Neural progenitor cell (in vitro differentiated cells): Measurements from ENCODE around the gene PVR. TPM values are rescaled to one million over a fixed set of nuclear protein-coding genes. Genes with fewer than 3 reads are reported as not detected.

ENCODE experiments used
- DNase-seq: peaks from one replicate; pipeline ENCODE4 v3.0.0-alpha.2; 2016; ENCODE audit warnings: low spot score
- H2AFZ ChIP-seq: fragments of 200-600 bp; sonication (generic); replicated peaks from 2 replicates; pipeline ENCODE4 v1.6.1; 2016; ENCODE audit warnings: antibody characterized with exemption
- H3F3A ChIP-seq: fragments of 200-600 bp; sonication (generic); 2 replicates; pipeline ENCODE4 v1.6.1; 2016; ENCODE audit warnings: antibody characterized with exemption, low read depth
- H3K27ac ChIP-seq: fragments of 200-600 bp; sonication (generic); 2 replicates; pipeline ENCODE4 v1.5.1; 2016; ENCODE audit warnings: mild to moderate bottlenecking
- H3K27me3 ChIP-seq: fragments of 200-600 bp; sonication (generic); 2 replicates; pipeline ENCODE4 v1.6.1; 2016; ENCODE audit warnings: mild to moderate bottlenecking, moderate library complexity
- H3K36me3 ChIP-seq: fragments of 200-600 bp; sonication (generic); 2 replicates; pipeline ENCODE4 v1.5.1; 2016
- H3K4me1 ChIP-seq: fragments of 200-600 bp; sonication (generic); 2 replicates; pipeline ENCODE4 v1.6.1; 2016; ENCODE audit warnings: mixed run types
- H3K4me2 ChIP-seq: fragments of 200-600 bp; sonication (generic); 2 replicates; pipeline ENCODE4 v1.6.1; 2016
- H3K4me3 ChIP-seq: fragments of 200-600 bp; sonication (generic); 2 replicates; pipeline ENCODE4 v1.5.1; 2016
- H3K79me2 ChIP-seq: fragments of 200-600 bp; sonication (generic); 2 replicates; pipeline ENCODE4 v1.6.1; 2016; ENCODE audit warnings: low read depth
- H3K9ac ChIP-seq: fragments of 200-600 bp; sonication (generic); 2 replicates; pipeline ENCODE4 v1.6.1; 2016
- H3K9me3 ChIP-seq: fragments of 200-600 bp; sonication (generic); 2 replicates; pipeline ENCODE4 v1.5.1; 2016; ENCODE audit warnings: low read depth
- H4K20me1 ChIP-seq: fragments of 200-600 bp; sonication (generic); 2 replicates; pipeline ENCODE4 v1.6.1; 2016; ENCODE audit warnings: low read depth
- H3K27ac Mint-ChIP-seq: 3 replicates; pipeline ENCODE4 v1.8.0; 2021; ENCODE audit warnings: mixed read lengths
- H3K27me3 Mint-ChIP-seq: 2 replicates; pipeline ENCODE4 v1.8.0; 2022; ENCODE audit warnings: low read depth, mild to moderate bottlenecking, inconsistent platforms, moderate library complexity, mixed read lengths; ENCODE audit not compliant: insufficient read depth
- H3K36me3 Mint-ChIP-seq: 3 replicates; pipeline ENCODE4 v1.8.0; 2021; ENCODE audit warnings: mixed read lengths
- H3K4me1 Mint-ChIP-seq: 3 replicates; pipeline ENCODE4 v1.8.0; 2021; ENCODE audit warnings: mixed read lengths
- H3K4me3 Mint-ChIP-seq: 3 replicates; pipeline ENCODE4 v1.8.0; 2021; ENCODE audit warnings: mild to moderate bottlenecking, moderate library complexity, mixed read lengths
- H3K9me3 Mint-ChIP-seq: 3 replicates; pipeline ENCODE4 v1.8.0; 2020; ENCODE audit warnings: mixed read lengths
- CTCF ChIP-seq: fragments of 200-600 bp; sonication (generic); IDR thresholded peaks from 2 replicates; pipeline ENCODE4 v1.5.1; 2017; ENCODE audit warnings: antibody characterized with exemption, mild to moderate bottlenecking
- EZH2 ChIP-seq: fragments of 200-600 bp; sonication (generic); IDR thresholded peaks from 2 replicates; pipeline ENCODE4 v1.6.1; 2017; ENCODE audit warnings: antibody characterized with exemption, mild to moderate bottlenecking, moderate library complexity
- EZH2phosphoT487 ChIP-seq: fragments of 200-600 bp; sonication (generic); IDR thresholded peaks from 2 replicates; pipeline ENCODE4 v1.6.1; 2017; ENCODE audit warnings: antibody characterized with exemption
- total RNA-seq: library from RNA; depleted of rRNA; stranded (reverse); fragments of >200 nt; gene quantifications from 2 replicates; pipeline ENCODE4 v1.2.3, GENCODE V29; 2015; ENCODE audit warnings: low replicate concordance

PVR gene
- total RNA-seq, 1 donor from 2014 or later = 4.4 TPM

DNA sequence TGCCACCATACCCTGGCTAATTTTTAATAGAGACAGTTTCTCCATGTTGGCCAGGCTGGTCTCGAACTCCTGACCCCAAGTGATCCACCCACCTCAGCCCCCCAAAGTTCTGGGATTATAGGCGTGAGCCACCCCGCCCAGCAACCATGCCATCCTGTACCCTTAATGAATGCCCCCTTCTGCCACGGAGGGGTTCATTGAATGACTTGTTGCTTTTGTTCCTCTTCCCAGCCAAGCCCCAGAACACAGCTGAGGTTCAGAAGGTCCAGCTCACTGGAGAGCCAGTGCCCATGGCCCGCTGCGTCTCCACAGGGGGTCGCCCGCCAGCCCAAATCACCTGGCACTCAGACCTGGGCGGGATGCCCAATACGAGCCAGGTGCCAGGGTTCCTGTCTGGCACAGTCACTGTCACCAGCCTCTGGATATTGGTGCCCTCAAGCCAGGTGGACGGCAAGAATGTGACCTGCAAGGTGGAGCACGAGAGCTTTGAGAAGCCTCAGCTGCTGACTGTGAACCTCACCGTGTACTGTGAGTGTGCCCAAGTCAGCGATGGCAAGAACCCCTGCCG lies 6.0 kb downstream of the PVR start:
- H3K27ac Mint-ChIP-seq = no peak overlapping the region
- H3K27me3 ChIP-seq = no peaks in the 10 kb centered on the region
- peaks cover 4% of the 10 kb centered on the region for H3K27me3 Mint-ChIP-seq
- H3K9me3 ChIP-seq = no peaks in the 10 kb centered on the region
- no peak overlapping the region for H3K4me3 ChIP-seq
- no peak overlapping the region for H3K4me3 Mint-ChIP-seq
- no peaks in the 10 kb centered on the region for H3K79me2 ChIP-seq
- no peak for DNase-seq
- H3K4me1 Mint-ChIP-seq = no peaks in the 10 kb centered on the region
- H3K9me3 Mint-ChIP-seq = no peaks in the 10 kb centered on the region
- no peak overlapping the region for H3K27ac ChIP-seq
- H3K4me2 ChIP-seq = no peak overlapping the region
- no peak overlapping the region for H2AFZ ChIP-seq
- H3F3A ChIP-seq = peaks cover 6% of the 10 kb centered on the region
- H4K20me1 ChIP-seq = peaks cover 12% of the 10 kb centered on the region
- TF ChIP-seq EZH2phosphoT487 (no peak), EZH2 (no peak), CTCF (no peak)
- H3K36me3 Mint-ChIP-seq = peaks cover 13% of the 10 kb centered on the region
- no peak overlapping the region for H3K9ac ChIP-seq
- no peaks in the 10 kb centered on the region for H3K4me1 ChIP-seq
- H3K36me3 ChIP-seq = no peaks in the 10 kb centered on the region

DNA sequence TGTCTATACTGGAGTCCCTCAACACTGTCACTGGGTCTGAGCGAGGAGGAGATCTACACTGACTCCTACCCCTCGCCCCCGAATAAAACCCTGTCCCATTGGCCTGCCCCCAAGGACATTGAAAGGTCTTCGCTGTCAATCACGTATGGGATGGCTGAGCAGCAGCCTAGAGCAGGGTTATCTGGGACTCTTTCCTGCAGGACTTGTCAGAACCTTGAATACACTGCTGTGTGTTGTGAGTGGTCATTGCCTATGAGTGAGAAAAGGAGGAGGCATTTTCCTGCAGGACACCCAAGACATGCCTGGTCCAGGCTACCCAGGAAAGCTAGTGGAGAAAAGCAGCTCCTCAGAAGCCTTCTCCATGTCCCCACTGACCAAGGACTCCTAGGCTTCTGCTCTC lies 9.6 kb downstream of the PVR start:
- Mint-ChIP-seq H3K4me3 (no peak overlapping the region), H3K4me1 (no peaks in the 10 kb centered on the region), H3K27ac (no peak overlapping the region), H3K27me3 (peaks cover 8% of the 10 kb centered on the region), H3K9me3 (no peaks in the 10 kb centered on the region), H3K36me3 (peaks cover 21% of the 10 kb centered on the region)
- no peak overlapping the region for H3K27ac ChIP-seq
- no peak overlapping the region for H3K4me3 ChIP-seq
- H3K4me2 ChIP-seq = no peak overlapping the region
- TF ChIP-seq EZH2 (no peak), EZH2phosphoT487 (no peak), CTCF (no peak)
- H3K79me2 ChIP-seq = no peaks in the 10 kb centered on the region
- no peak overlapping the region for H3K9ac ChIP-seq
- no peaks in the 10 kb centered on the region for H4K20me1 ChIP-seq
- H3K27me3 ChIP-seq = no peaks in the 10 kb centered on the region
- no peaks in the 10 kb centered on the region for H3K4me1 ChIP-seq
- no peaks in the 10 kb centered on the region for H3F3A ChIP-seq
- no peak for DNase-seq
- H2AFZ ChIP-seq = no peak overlapping the region
- H3K9me3 ChIP-seq = no peaks in the 10 kb centered on the region
- H3K36me3 ChIP-seq = no peaks in the 10 kb centered on the region

- Histone ChIP-seq H3K9me3 (no peaks in the 10 kb centered on the region), H2AFZ (no peak overlapping the region), H4K20me1 (no peaks in the 10 kb centered on the region), H3F3A (no peaks in the 10 kb centered on the region), H3K4me2 (no peak overlapping the region), H3K27me3 (no peaks in the 10 kb centered on the region), H3K4me1 (no peaks in the 10 kb centered on the region), H3K36me3 (no peaks in the 10 kb centered on the region), H3K27ac (no peak overlapping the region), H3K79me2 (no peaks in the 10 kb centered on the region), H3K4me3 (no peak overlapping the region), H3K9ac (no peak overlapping the region)
- peak; percentile 80 for DNase-seq
- no peak overlapping the region for H3K27ac Mint-ChIP-seq
- no peak overlapping the region for H3K4me3 Mint-ChIP-seq
- no peaks in the 10 kb centered on the region for H3K9me3 Mint-ChIP-seq
- TF ChIP-seq CTCF = peak; percentile 64
- no peak for TF ChIP-seq EZH2
- H3K4me1 Mint-ChIP-seq = no peaks in the 10 kb centered on the region
- H3K27me3 Mint-ChIP-seq = peaks cover 6% of the 10 kb centered on the region
- H3K36me3 Mint-ChIP-seq = peaks cover 21% of the 10 kb centered on the region
These were observed 10.5 kb downstream of the PVR start for GRCh38 chr19:44653977-44654774.
